Lower lobe of right lung (tissue), 2 donors: ENCODE data around the gene EIPR1. TPM values are rescaled to one million over a fixed set of nuclear protein-coding genes. Genes with fewer than 3 reads are reported as not detected.

Experiments
- ATAC-seq, 2 donors: fragments of 200-7000 bp; cut with Tn5 transposase; one replicate each; pipeline ENCODE4 v1.9.1; 2020 to 2022; ENCODE audit warnings: mild to moderate bottlenecking in 2 of 2, moderate library complexity in 2 of 2
- DNase-seq: peaks from one replicate; pipeline ENCODE4 v3.0.0-alpha.2; 2020
- H3K27ac ChIP-seq: fragments of 200-600 bp; one replicate; pipeline ENCODE4 v1.8.0; 2022
- H3K27me3 ChIP-seq: fragments of 200-600 bp; one replicate; pipeline ENCODE4 v1.8.0; 2022; ENCODE audit warnings: low read depth
- H3K36me3 ChIP-seq: fragments of 200-600 bp; one replicate; pipeline ENCODE4 v1.8.0; 2022; ENCODE audit warnings: mild to moderate bottlenecking
- H3K4me1 ChIP-seq: fragments of 200-600 bp; one replicate; pipeline ENCODE4 v1.8.0; 2022
- H3K4me3 ChIP-seq: fragments of 200-600 bp; one replicate; pipeline ENCODE4 v1.8.0; 2022; ENCODE audit warnings: mild to moderate bottlenecking
- H3K9me3 ChIP-seq: fragments of 200-600 bp; one replicate; pipeline ENCODE4 v1.8.0; 2022
- CTCF ChIP-seq: fragments of 200-600 bp; IDR thresholded peaks from one replicate; pipeline ENCODE4 v1.8.0; 2022; ENCODE audit warnings: antibody characterized with exemption, mild to moderate bottlenecking
- intact Hi-C: fragments of 100-400 bp; cut with DNase I; formaldehyde crosslinking; loops from one replicate; pipeline ENCODE4 v1.11.0; 2022
- total RNA-seq: library from RNA; stranded (reverse); fragmentation: NEBNext Ultra II Directional; extraction: Animal tissue kit (Norgen Biotek cat#: 25700); gene quantifications from one replicate; pipeline ENCODE4 v1.2.1, GENCODE V29; 2021
- donor health status: DM: no; HTN: yes; CAD: no; lungs with severe emphysema.

The EIPR1 gene
- total RNA-seq, 1 donor from 2014 or later: 14.9 TPM

GRCh38 chr2:3312576-3313345 is 64.9 kb downstream of the EIPR1 start:
- peak; percentile 10 for DNase-seq
- no peak overlapping the region for H3K4me3 ChIP-seq
- H3K9me3 ChIP-seq: no peaks in the 10 kb centered on the region
- no peaks in the 10 kb centered on the region for H3K36me3 ChIP-seq
- TF ChIP-seq CTCF: no peak
- intact Hi-C loops: no loop called here
- no peaks in the 10 kb centered on the region for H3K4me1 ChIP-seq
- H3K27me3 ChIP-seq: no peaks in the 10 kb centered on the region
- no peak overlapping the region for H3K27ac ChIP-seq
- ATAC-seq: no peak

GRCh38 chr2:3311601-3312000 is 66.0 kb downstream of the EIPR1 start:
- ATAC-seq (peak in 1 of 2 donors; percentile 23), DNase-seq (peak; percentile 37)
- H3K4me1 ChIP-seq: no peaks in the 10 kb centered on the region
- no peak overlapping the region for H3K4me3 ChIP-seq
- no peak overlapping the region for H3K27ac ChIP-seq
- no peaks in the 10 kb centered on the region for H3K9me3 ChIP-seq
- intact Hi-C loops: no loop called here
- no peak for TF ChIP-seq CTCF
- H3K27me3 ChIP-seq: no peaks in the 10 kb centered on the region
- H3K36me3 ChIP-seq: no peaks in the 10 kb centered on the region

GRCh38 chr2:3309496-3310355 is 67.9 kb downstream of the EIPR1 start:
- Histone ChIP-seq H3K27ac (no peak overlapping the region), H3K27me3 (no peaks in the 10 kb centered on the region), H3K36me3 (no peaks in the 10 kb centered on the region), H3K4me3 (no peak overlapping the region), H3K4me1 (no peaks in the 10 kb centered on the region), H3K9me3 (no peaks in the 10 kb centered on the region)
- peak; percentile 29 for DNase-seq
- intact Hi-C loops: no loop called here
- no peak for TF ChIP-seq CTCF
- ATAC-seq: no peak

GRCh38 chr2:3307901-3308300 is 69.7 kb downstream of the EIPR1 start:
- no peaks in the 10 kb centered on the region for H3K9me3 ChIP-seq
- TF ChIP-seq CTCF: no peak
- H3K4me3 ChIP-seq: no peak overlapping the region
- ATAC-seq (no peak), DNase-seq (peak; percentile 15)
- H3K27me3 ChIP-seq: no peaks in the 10 kb centered on the region
- no peak overlapping the region for H3K27ac ChIP-seq
- no peaks in the 10 kb centered on the region for H3K36me3 ChIP-seq
- peaks cover 10% of the 10 kb centered on the region for H3K4me1 ChIP-seq
- intact Hi-C loops: no loop called here

GRCh38 chr2:3307236-3307635 is 70.4 kb downstream of the EIPR1 start:
- Histone ChIP-seq H3K27me3 (no peaks in the 10 kb centered on the region), H3K27ac (no peak overlapping the region), H3K9me3 (no peaks in the 10 kb centered on the region), H3K4me3 (no peak overlapping the region), H3K4me1 (peaks cover 10% of the 10 kb centered on the region), H3K36me3 (peaks cover 4% of the 10 kb centered on the region)
- no peak for TF ChIP-seq CTCF
- intact Hi-C loops: no loop called here
- no peak for ATAC-seq
- DNase-seq: peak; percentile 32
